AG08396 (cell line): Measurements from ENCODE around the gene RTL9.

Experiments
- DNase-seq: peaks from one replicate; pipeline ENCODE4 v3.0.0; 2012; ENCODE audit warnings: low spot score, mixed read lengths

RTL9 gene

GRCh38 chrX:110341189-110342035 lies 17.2 kb upstream of the RTL9 start:
- peak; percentile 6 for DNase-seq

DNA sequence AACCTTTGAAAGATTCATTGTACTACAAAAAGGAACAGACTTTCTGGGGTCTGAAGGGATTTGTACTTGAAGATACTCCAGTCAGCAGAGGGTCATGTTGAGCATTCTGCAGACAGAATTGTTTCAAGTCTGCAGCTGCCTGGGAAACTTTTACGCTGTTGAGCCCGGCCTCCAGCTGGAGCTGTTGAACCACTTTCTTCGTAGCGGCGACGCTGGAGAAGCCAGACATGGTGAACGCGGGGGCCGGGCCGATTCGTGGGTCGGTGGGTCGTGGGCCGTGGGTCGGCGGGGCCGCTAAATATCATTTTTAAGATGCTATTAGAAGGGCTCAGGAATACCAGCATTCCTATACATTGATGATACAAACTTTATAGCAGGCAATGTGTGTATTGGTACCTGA lies 12.0 kb upstream of the RTL9 start:
- no peak for DNase-seq

- no peak for DNase-seq
Observed at GRCh38 chrX:110359273-110359672, 625 bp downstream of the RTL9 start.

- DNase-seq: no peak
Observed at GRCh38 chrX:110363244-110363643, 4.6 kb downstream of the RTL9 start.

DNA sequence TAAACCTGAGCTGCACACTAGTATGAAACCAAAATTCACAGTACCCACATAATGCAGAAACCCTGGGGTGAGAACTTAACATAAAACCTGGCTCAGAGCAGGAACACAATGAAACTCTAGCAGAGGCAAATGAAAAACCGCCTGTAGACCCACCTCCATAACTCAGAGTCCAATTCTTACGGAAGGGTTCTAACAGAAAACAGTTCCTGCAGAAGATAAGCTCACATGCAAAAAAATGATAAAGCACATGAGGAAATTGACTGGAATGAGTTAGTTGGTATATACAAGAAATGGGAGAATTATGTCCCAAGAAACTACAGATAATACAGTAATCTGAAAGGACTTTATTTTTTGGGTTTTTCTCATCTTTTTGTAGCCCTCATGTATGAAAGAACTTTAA lies 14.7 kb downstream of the RTL9 start:
- DNase-seq: no peak

GRCh38 chrX:110374559-110374958 lies 15.9 kb downstream of the RTL9 start:
- DNase-seq: no peak

DNA sequence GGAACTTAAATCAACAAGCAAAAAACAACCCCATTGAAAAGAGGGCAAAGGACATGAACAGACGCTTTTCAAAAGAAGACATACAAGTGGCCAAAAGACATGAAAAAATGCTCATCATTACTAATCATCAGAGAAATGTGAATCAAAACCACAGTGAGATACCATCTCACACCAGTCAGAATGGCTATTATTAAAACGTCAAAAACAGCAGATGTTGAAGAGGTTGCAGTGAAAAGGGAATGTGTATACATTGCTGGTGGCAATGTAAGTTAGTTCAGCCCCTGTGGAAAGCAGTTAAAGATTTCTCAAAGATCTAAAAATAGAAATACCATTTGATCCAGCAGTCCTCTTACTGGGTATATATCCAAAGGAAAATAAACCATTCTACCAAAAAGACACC lies 22.6 kb downstream of the RTL9 start:
- DNase-seq: no peak

GRCh38 chrX:110383414-110383813 lies 24.8 kb downstream of the RTL9 start:
- peak; percentile 32 for DNase-seq

DNA sequence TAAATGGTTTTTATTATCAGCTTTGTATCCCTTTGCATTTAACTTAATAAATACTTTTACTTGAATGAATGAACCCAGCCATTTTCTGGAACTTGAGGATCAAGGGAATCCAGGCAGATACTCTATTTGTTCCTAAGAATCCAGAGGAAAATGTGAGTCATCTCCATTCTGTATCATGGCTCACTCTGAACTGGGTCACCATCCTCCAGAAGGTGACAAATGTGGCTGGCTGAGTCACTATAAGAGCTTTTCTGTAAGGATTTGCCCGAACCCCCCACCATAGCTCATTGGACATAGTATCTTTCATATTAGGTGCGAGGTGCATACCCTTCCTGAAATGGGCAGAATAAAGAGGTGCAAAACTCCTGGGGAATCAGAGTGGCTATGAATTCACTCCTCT lies 25.8 kb downstream of the RTL9 start:
- peak; percentile 16 for DNase-seq

GRCh38 chrX:110389570-110389969 lies 30.9 kb downstream of the RTL9 start:
- DNase-seq: no peak

GRCh38 chrX:110391086-110391485 lies 32.4 kb downstream of the RTL9 start:
- DNase-seq: no peak

DNA sequence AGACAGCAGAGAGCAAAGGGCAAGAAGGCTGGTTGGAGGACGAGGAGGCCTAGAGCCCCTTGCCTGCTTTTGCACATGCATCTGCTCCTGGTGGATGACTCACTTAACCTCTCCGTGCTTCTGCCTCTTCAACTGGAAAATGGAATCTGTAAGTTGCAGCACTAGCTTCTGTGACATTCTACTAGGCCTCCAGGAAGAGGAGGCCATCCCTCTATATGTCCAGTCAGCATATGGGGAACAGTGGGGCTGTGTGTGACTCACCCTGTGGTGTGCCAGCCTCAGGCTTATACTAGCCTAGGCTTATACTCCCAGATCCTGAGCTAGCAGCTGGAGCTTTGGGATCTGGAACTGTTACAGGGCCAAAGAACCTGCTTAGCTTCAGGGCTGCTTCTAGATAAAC lies 36.0 kb downstream of the RTL9 start:
- no peak for DNase-seq

GRCh38 chrX:110395877-110396276 lies 37.2 kb downstream of the RTL9 start:
- no peak for DNase-seq

GRCh38 chrX:110396735-110397134 lies 38.1 kb downstream of the RTL9 start:
- DNase-seq: no peak

GRCh38 chrX:110397339-110397738 lies 38.7 kb downstream of the RTL9 start:
- DNase-seq: no peak

DNA sequence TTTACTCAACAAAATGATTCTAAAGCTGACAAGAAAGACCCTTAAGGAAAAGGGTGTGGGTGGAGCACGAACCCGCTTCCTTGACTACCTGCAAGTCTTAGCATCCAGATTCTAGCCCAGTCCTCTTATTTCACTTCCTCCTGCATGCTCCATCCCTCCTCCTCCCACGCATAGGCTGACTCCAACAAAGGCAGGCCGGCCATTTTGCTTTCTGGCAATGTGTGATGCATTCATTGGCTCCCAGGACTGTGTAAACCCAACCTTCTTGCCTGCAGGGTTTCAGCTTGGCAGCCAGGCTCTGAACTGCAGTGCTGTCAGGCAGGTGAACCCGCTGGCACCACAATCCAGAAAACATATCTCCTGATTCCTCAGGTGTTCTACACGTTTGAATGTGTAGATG lies 39.3 kb downstream of the RTL9 start:
- no peak for DNase-seq

DNA sequence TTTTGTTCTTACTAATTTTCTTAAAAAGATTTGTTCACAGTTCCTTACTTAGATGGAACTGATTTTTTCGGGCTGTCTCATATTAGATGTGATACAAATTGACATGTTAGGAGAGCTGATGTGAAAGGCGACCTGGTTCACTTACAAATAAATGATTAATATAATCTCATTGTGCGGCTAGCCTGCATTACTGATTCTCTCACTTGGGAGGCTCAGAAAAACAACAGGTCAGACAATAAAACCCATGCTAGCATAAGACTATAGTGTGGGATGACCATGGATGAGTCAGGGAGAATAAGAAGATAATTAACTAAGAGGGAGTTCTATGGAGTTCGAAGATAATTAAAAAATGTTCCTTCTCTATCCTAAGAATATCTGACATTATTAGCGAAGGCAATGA lies 40.8 kb downstream of the RTL9 start:
- no peak for DNase-seq

DNA sequence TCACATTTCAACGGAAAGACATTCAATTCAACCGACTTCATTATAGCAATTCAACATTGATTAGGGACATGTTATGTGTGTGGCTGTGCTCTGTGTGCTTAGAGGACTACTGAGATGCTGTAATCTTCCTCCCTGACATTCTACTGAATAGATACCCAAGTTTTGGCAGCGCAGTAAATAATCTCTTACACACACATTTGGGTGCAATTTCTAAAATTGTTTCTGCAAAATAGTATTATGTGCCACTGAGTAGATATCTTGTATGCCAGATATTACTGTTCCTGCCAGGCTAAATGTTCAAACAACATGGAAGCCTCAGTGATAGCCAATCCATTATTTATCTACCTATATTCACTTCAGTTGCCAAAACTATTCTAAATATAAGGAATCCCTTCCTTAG lies 41.3 kb downstream of the RTL9 start:
- DNase-seq: no peak

- DNase-seq: no peak
Observed at GRCh38 chrX:110401135-110401534, 42.5 kb downstream of the RTL9 start.

- peak; percentile 58 for DNase-seq
Observed at GRCh38 chrX:110402091-110402849, 43.6 kb downstream of the RTL9 start.

GRCh38 chrX:110402850-110403221 lies 44.2 kb downstream of the RTL9 start:
- DNase-seq: no peak

GRCh38 chrX:110403441-110404238 lies 45.0 kb downstream of the RTL9 start:
- no peak for DNase-seq

- no peak for DNase-seq
Observed at GRCh38 chrX:110404376-110404775, 45.7 kb downstream of the RTL9 start.
